H9 (cell line): ENCODE data around the gene NLRX1. TPM values are rescaled to one million over a fixed set of nuclear protein-coding genes. Genes with fewer than 3 reads are reported as not detected.
A peak's percentile ranks its signal among the peaks of the same experiment; 100 is the strongest.

Experiments
- DNase-seq: peaks from one replicate; pipeline ENCODE4 v3.0.0-alpha.2; 2017
- H2AFZ ChIP-seq: one replicate; pipeline ENCODE4 v1.6.1; 2013; ENCODE audit warnings: mild to moderate bottlenecking, low read length, control low read depth, moderate library complexity
- H2AK5ac ChIP-seq: 2 replicates; pipeline ENCODE4 v1.6.1; 2013; ENCODE audit warnings: low read length, control low read depth, mixed read lengths; ENCODE audit not compliant: insufficient read length
- H2BK120ac ChIP-seq: one replicate; pipeline ENCODE4 v1.6.1; 2013; ENCODE audit warnings: low read depth, mild to moderate bottlenecking, low read length, control low read depth, inconsistent platforms; ENCODE audit not compliant: poor library complexity, severe bottlenecking
- H2BK12ac ChIP-seq: 2 replicates; pipeline ENCODE4 v1.6.1; 2013; ENCODE audit warnings: low read length, control low read depth, mixed read lengths, low read depth; ENCODE audit not compliant: insufficient read length
- H2BK15ac ChIP-seq: 2 replicates; pipeline ENCODE4 v1.6.1; 2013; ENCODE audit warnings: low read depth, low read length, control low read depth
- H2BK20ac ChIP-seq: one replicate; pipeline ENCODE4 v1.6.1; 2013; ENCODE audit warnings: low read depth, mild to moderate bottlenecking, low read length, control low read depth, inconsistent platforms; ENCODE audit not compliant: poor library complexity, severe bottlenecking
- H2BK5ac ChIP-seq: 2 replicates; pipeline ENCODE4 v1.6.1; 2013; ENCODE audit warnings: low read length, control low read depth, mixed read lengths; ENCODE audit not compliant: insufficient read length
- H3K14ac ChIP-seq: 2 replicates; pipeline ENCODE4 v1.6.1; 2013; ENCODE audit warnings: low read length, control low read depth; ENCODE audit not compliant: insufficient read depth
- H3K18ac ChIP-seq: 2 replicates; pipeline ENCODE4 v1.6.1; 2013; ENCODE audit warnings: low read depth, mild to moderate bottlenecking, mixed read lengths, low read length, control low read depth; ENCODE audit not compliant: insufficient read length
- H3K23ac ChIP-seq: 2 replicates; pipeline ENCODE4 v1.6.1; 2013; ENCODE audit warnings: low read length, control low read depth, mixed read lengths, low read depth; ENCODE audit not compliant: insufficient read length
- H3K23me2 ChIP-seq: 2 replicates; pipeline ENCODE4 v1.6.1; 2013; ENCODE audit warnings: low read depth, mild to moderate bottlenecking, mixed read lengths, low read length, control low read depth; ENCODE audit not compliant: insufficient read length, poor library complexity, severe bottlenecking
- H3K27ac ChIP-seq: 2 replicates; pipeline ENCODE4 v1.5.1; 2013; ENCODE audit warnings: low read length, control low read depth, mixed read lengths, low read depth; ENCODE audit not compliant: insufficient read length
- H3K27me3 ChIP-seq: 2 replicates; pipeline ENCODE4 v1.6.1; 2013; ENCODE audit warnings: low read length, control low read depth, inconsistent platforms; ENCODE audit not compliant: insufficient read depth
- H3K4ac ChIP-seq: 2 replicates; pipeline ENCODE4 v1.6.1; 2013; ENCODE audit warnings: low read depth, mild to moderate bottlenecking, control low read depth, inconsistent platforms, low read length, moderate library complexity
- H3K4me1 ChIP-seq: 2 replicates; pipeline ENCODE4 v1.6.1; 2013; ENCODE audit warnings: low read length, control low read depth, inconsistent platforms; ENCODE audit not compliant: insufficient read depth
- H3K4me2 ChIP-seq: 2 replicates; pipeline ENCODE4 v1.6.1; 2013; ENCODE audit warnings: low read length, control low read depth, mixed read lengths; ENCODE audit not compliant: insufficient read length, insufficient read depth
- H3K56ac ChIP-seq: 2 replicates; pipeline ENCODE4 v1.6.1; 2013; ENCODE audit warnings: low read depth, mild to moderate bottlenecking, mixed read lengths, low read length, control low read depth; ENCODE audit not compliant: insufficient read length
- H3K79me1 ChIP-seq: 2 replicates; pipeline ENCODE4 v1.6.1; 2013; ENCODE audit warnings: low read depth, mild to moderate bottlenecking, moderate library complexity, low read length, control low read depth, inconsistent platforms; ENCODE audit not compliant: insufficient read depth, poor library complexity, severe bottlenecking
- H3K79me2 ChIP-seq: 2 replicates; pipeline ENCODE4 v1.6.1; 2013; ENCODE audit warnings: low read length, control low read depth, inconsistent platforms; ENCODE audit not compliant: insufficient read depth
- H3K9ac ChIP-seq: 2 replicates; pipeline ENCODE4 v1.6.1; 2013; ENCODE audit warnings: low read length, control low read depth, mixed read lengths; ENCODE audit not compliant: insufficient read length; ENCODE audit errors: extremely low read depth
- H3K9me3 ChIP-seq: one replicate; pipeline ENCODE4 v1.6.1; 2013; ENCODE audit warnings: low read depth, low read length, inconsistent platforms; ENCODE audit not compliant: control insufficient read depth
- H3T11ph ChIP-seq: one replicate; pipeline ENCODE4 v1.6.1; 2013; ENCODE audit warnings: mild to moderate bottlenecking, low read length, control low read depth, inconsistent platforms
- H4K20me1 ChIP-seq: one replicate; pipeline ENCODE4 v1.6.1; 2013; ENCODE audit not compliant: control insufficient read depth, insufficient read length, insufficient read depth
- H4K5ac ChIP-seq: 2 replicates; pipeline ENCODE4 v1.6.1; 2013; ENCODE audit warnings: low read depth, mild to moderate bottlenecking, mixed read lengths, low read length, control low read depth; ENCODE audit not compliant: insufficient read length
- H4K8ac ChIP-seq: replicated peaks from 2 replicates; pipeline ENCODE4 v1.6.1; 2013; ENCODE audit warnings: low read length, control low read depth, mixed read lengths, low read depth; ENCODE audit not compliant: insufficient read length
- H4K91ac ChIP-seq: 2 replicates; pipeline ENCODE4 v1.6.1; 2013; ENCODE audit warnings: low read depth, mild to moderate bottlenecking, moderate library complexity, mixed read lengths, low read length, control low read depth; ENCODE audit not compliant: insufficient read length
- H3K27ac Mint-ChIP-seq, 3 experiments: 2 replicates in 2 of 3; 3 replicates in 1 of 3; pipeline ENCODE4 v1.8.0; 2020 to 2021; ENCODE audit warnings: mixed read lengths in 3 of 3, mild to moderate bottlenecking in 1 of 3, moderate library complexity in 1 of 3
- H3K27me3 Mint-ChIP-seq: 2 replicates; pipeline ENCODE4 v1.8.0; 2021; ENCODE audit warnings: low read depth, mild to moderate bottlenecking, moderate library complexity, mixed read lengths
- H3K36me3 Mint-ChIP-seq, 3 experiments: 2 replicates in 2 of 3; 3 replicates in 1 of 3; pipeline ENCODE4 v1.8.0; 2020 to 2021; ENCODE audit warnings: low read depth in 3 of 3, mixed read lengths in 3 of 3; ENCODE audit not compliant: insufficient read depth in 1 of 3
- H3K4me1 Mint-ChIP-seq, 2 experiments: 2 replicates each; pipeline ENCODE4 v1.8.0; 2020; ENCODE audit warnings: mixed read lengths in 2 of 2
- H3K4me3 Mint-ChIP-seq, 2 experiments: 2 replicates in 1 of 2; 3 replicates in 1 of 2; pipeline ENCODE4 v1.8.0; 2020 to 2021; ENCODE audit warnings: mild to moderate bottlenecking in 2 of 2, mixed read lengths in 2 of 2, moderate library complexity in 1 of 2
- H3K9me3 Mint-ChIP-seq, 2 experiments: 2 replicates in 1 of 2; 3 replicates in 1 of 2; pipeline ENCODE4 v1.8.0; 2020; ENCODE audit warnings: mild to moderate bottlenecking in 2 of 2, mixed read lengths in 2 of 2, moderate library complexity in 1 of 2
- CTCF ChIP-seq: fragments of 200-600 bp; sonication (generic); conservative IDR thresholded peaks from 3 replicates; pipeline ENCODE4 v1.8.0; 2021; ENCODE audit warnings: antibody characterized with exemption, mild to moderate bottlenecking
- WGBS: extraction: QIAGEN DNeasy Blood & Tissue Kit; methylation state at CpG from one replicate; pipeline ENCODE4 v1.1.7; 2013; ENCODE audit warnings: missing lambda C conversion rate, low lambda C conversion rate, mixed read lengths; ENCODE audit not compliant: insufficient read length; ENCODE audit errors: extremely low coverage; 5-methylcytosine and 5-hydroxymethylcytosine counted together
- total RNA-seq: library from RNA; stranded (reverse); gene quantifications from 2 replicates; pipeline ENCODE4 v1.2.1, GENCODE V29; 2021

The NLRX1 gene
- total RNA-seq, 1 experiment from 2014 or later: 18.2 TPM

- H3K4me3 Mint-ChIP-seq: no peak overlapping the region
- Histone ChIP-seq H4K8ac (no peak overlapping the region), H4K20me1 (no peaks in the 10 kb centered on the region), H3K79me2 (peaks cover 6% of the 10 kb centered on the region; the same call in 1 of the 2 replicates), H2BK20ac (no peak overlapping the region), H3K4me1 (no peaks in the 10 kb centered on the region; the same call in 1 of the 2 replicates), H3K9me3 (no peaks in the 10 kb centered on the region), H2AFZ (no peak overlapping the region), H3K23me2 (no peaks in the 10 kb centered on the region), H3K27me3 (no peaks in the 10 kb centered on the region), H4K5ac (no peak overlapping the region), H3K4me2 (no peak overlapping the region), H3K14ac (no peak overlapping the region), H3K18ac (no peak overlapping the region), H2BK12ac (no peak overlapping the region), H3K56ac (no peak overlapping the region), H2BK15ac (no peak overlapping the region), H3K23ac (no peak overlapping the region), H4K91ac (no peak overlapping the region), H3K79me1 (peaks cover 5% of the 10 kb centered on the region), H2BK5ac (no peak overlapping the region), H3T11ph (no peak overlapping the region), H3K9ac (no peak overlapping the region), H3K4ac (no peak overlapping the region), H3K27ac (no peak overlapping the region), H2BK120ac (no peak overlapping the region), H2AK5ac (no peak overlapping the region)
- no CpG with 5 or more reads among the region's 3 CpGs for WGBS
- no peaks in the 10 kb centered on the region for H3K27me3 Mint-ChIP-seq
- peaks cover 8 to 29% (median 24%) of the 10 kb centered on the region in 3 experiments; a peak in 5 of 7 replicates for H3K36me3 Mint-ChIP-seq
- no peak for DNase-seq
- TF ChIP-seq CTCF: no peak
- H3K4me1 Mint-ChIP-seq: peaks cover 9 to 12% of the 10 kb centered on the region in 2 experiments
- no peaks in the 10 kb centered on the region for H3K9me3 Mint-ChIP-seq
- peak overlapping the region in 2 of 3 experiments; percentile 24 to 85; a peak in 3 of 7 replicates for H3K27ac Mint-ChIP-seq
Observed at GRCh38 chr11:119229288-119229672, 60.8 kb downstream of the NLRX1 start.
